OCI-LY7 (cell line): Measurements from ENCODE around the gene ELMOD3. TPM values are rescaled to one million over a fixed set of nuclear protein-coding genes. Genes with fewer than 3 reads are reported as not detected.
"Not testable (repeated sequence)": the region's sequence is repeated elsewhere in the genome, so short reads cannot be mapped to it uniquely, and the experiment has no call there.

Experiments used
- BruUV-seq: library from RNA; stranded (reverse); fragments of 400-500 nt; replicated peaks from 2 replicates; lab custom pipeline; 2021; lab: Mats Ljungman, UMichigan
- CTCF ChIA-PET: fragments of 300-600 bp; sonication (Branson Sonifier 250); formaldehyde crosslinking; loops from one replicate; lab custom pipeline; 2022; ENCODE audit warnings: antibody characterized with exemption; ENCODE audit not compliant: unreplicated experiment; lab: Charles Lee
- POLR2A ChIA-PET: fragments of 300-600 bp; sonication (Branson Sonifier 250); formaldehyde crosslinking; loops from one replicate; lab custom pipeline; 2022; ENCODE audit warnings: antibody characterized with exemption; lab: Charles Lee
- DNase-seq: peaks from one replicate; pipeline ENCODE4 v3.0.0-alpha.2; 2015; ENCODE audit warnings: low spot score
- H2AFZ ChIP-seq: fragments of 200-600 bp; sonication (generic), shearing (Covaris generic); 2 replicates; pipeline ENCODE4 v1.6.1; 2014; ENCODE audit warnings: mild to moderate bottlenecking, antibody characterized with exemption, low read length, moderate library complexity
- H3K27ac ChIP-seq: fragments of 200-600 bp; sonication (generic); 2 replicates; pipeline ENCODE4 v1.5.1; 2014; ENCODE audit warnings: mixed run types, low read depth, mild to moderate bottlenecking, moderate library complexity, low read length, inconsistent platforms; ENCODE audit not compliant: poor library complexity, severe bottlenecking
- H3K36me3 ChIP-seq: fragments of 200-600 bp; sonication (generic); 2 replicates; pipeline ENCODE4 v1.6.1; 2014; ENCODE audit warnings: mild to moderate bottlenecking, antibody characterized with exemption, low read length, moderate library complexity, mixed read lengths; ENCODE audit not compliant: insufficient read depth
- H3K4me1 ChIP-seq: fragments of 200-600 bp; sonication (generic); 2 replicates; pipeline ENCODE4 v1.5.1; 2014; ENCODE audit warnings: mild to moderate bottlenecking, low read length; ENCODE audit not compliant: insufficient read depth, poor library complexity, severe bottlenecking
- H3K4me2 ChIP-seq: fragments of 200-600 bp; sonication (generic); 2 replicates; pipeline ENCODE4 v1.6.1; 2014; ENCODE audit warnings: mild to moderate bottlenecking, low read length
- H3K4me3 ChIP-seq: fragments of 200-600 bp; sonication (generic); 2 replicates; pipeline ENCODE4 v1.5.1; 2014; ENCODE audit warnings: mild to moderate bottlenecking, low read depth, low read length; ENCODE audit not compliant: poor library complexity, severe bottlenecking
- H3K79me2 ChIP-seq: fragments of 200-600 bp; sonication (generic); 2 replicates; pipeline ENCODE4 v1.6.1; 2016; ENCODE audit warnings: low read depth, mild to moderate bottlenecking, low read length, moderate library complexity, mixed read lengths; ENCODE audit not compliant: insufficient read depth
- H3K9me2 ChIP-seq: fragments of 200-600 bp; sonication (generic); 2 replicates; pipeline ENCODE4 v1.6.1; 2016; ENCODE audit warnings: mild to moderate bottlenecking, low read length, mixed read lengths; ENCODE audit not compliant: insufficient read depth
- H3K9me3 ChIP-seq: fragments of 200-600 bp; sonication (generic); 2 replicates; pipeline ENCODE4 v1.6.1; 2014; ENCODE audit warnings: mild to moderate bottlenecking, mixed run types, low read length, mixed read lengths
- H4K20me1 ChIP-seq: fragments of 200-600 bp; sonication (generic); 2 replicates; pipeline ENCODE4 v1.6.1; 2014; ENCODE audit warnings: mild to moderate bottlenecking, antibody characterized with exemption, low read length, moderate library complexity, mixed read lengths; ENCODE audit not compliant: insufficient read depth
- EZH2phosphoT487 ChIP-seq: fragments of 200-600 bp; sonication (generic); IDR thresholded peaks from 2 replicates; pipeline ENCODE4 v1.6.1; 2018; ENCODE audit warnings: low read depth, borderline replicate concordance, mild to moderate bottlenecking, mixed run types, antibody characterized with exemption, low read length, moderate library complexity, mixed read lengths
- intact Hi-C: fragments of 100-400 bp; cut with micrococcal nuclease; formaldehyde crosslinking; loops from one replicate; pipeline ENCODE4 v1.10.0; 2022; ENCODE audit not compliant: unreplicated experiment
- total RNA-seq, 2 experiments: library from RNA; depleted of rRNA in 1 of 2; stranded (reverse); fragments of >200 nt in 1 of 2; shearing (Covaris generic) in 1 of 2; gene quantifications; 2 replicates each; pipeline ENCODE4 v1.2.3, GENCODE V29; 2014 to 2022
- TF ChIP-seq, protein P1 (sequence below): fragments of 200-600 bp; sonication (generic); conservative IDR thresholded peaks from 2 replicates; pipeline ENCODE4 v1.5.1; 2014; ENCODE audit warnings: mild to moderate bottlenecking, antibody characterized with exemption, low read length, moderate library complexity, mixed read lengths

ELMOD3 gene
- total RNA-seq, 2 experiments from 2014 or later: 12.0 to 18.5 TPM

DNA sequence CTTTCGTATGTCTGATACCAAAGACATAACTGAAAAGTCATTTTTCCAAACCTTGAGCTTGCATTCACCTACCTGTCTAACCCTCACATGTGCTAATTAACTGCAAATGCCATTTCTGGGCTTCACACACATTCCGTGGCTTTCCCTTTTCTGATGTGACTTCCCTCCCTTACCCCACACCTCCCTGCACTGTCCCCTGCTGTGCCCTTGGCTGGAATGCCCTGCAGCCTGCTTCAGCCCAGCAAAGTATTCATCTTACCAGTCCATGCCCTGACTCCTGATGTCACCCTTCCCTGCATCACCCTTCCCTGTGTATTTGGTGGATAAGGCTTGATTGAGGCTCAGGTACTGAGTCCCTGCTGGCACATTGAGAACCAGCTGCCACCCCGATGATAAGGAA lies 12.4 kb upstream of the ELMOD3 start:
- POLR2A ChIA-PET: interaction anchor here (0.7 to 1.8 kb wide), 5 partner anchors 12 to 78 kb away, joined by 3 to 5 read pairs (median 4); partner anchors contain the start of genes ELMOD3, RETSAT and TGOLN2
- no peak overlapping the region for H3K4me3 ChIP-seq
- H3K4me1 ChIP-seq: no peaks in the 10 kb centered on the region
- no peaks in the 10 kb centered on the region for H4K20me1 ChIP-seq
- H3K27ac ChIP-seq: no peak overlapping the region
- no peaks in the 10 kb centered on the region for H3K9me3 ChIP-seq
- intact Hi-C loops: no loop called here
- H3K9me2 ChIP-seq: no peaks in the 10 kb centered on the region
- BruUV-seq: no TSS peak
- peaks cover 16% of the 10 kb centered on the region; the same call in 1 of the 2 replicates for H3K36me3 ChIP-seq
- no peak for DNase-seq
- CTCF ChIA-PET: no interaction called here
- no peak overlapping the region for H2AFZ ChIP-seq
- TF ChIP-seq EZH2phosphoT487: no peak
- TF ChIP-seq, protein P1, sequence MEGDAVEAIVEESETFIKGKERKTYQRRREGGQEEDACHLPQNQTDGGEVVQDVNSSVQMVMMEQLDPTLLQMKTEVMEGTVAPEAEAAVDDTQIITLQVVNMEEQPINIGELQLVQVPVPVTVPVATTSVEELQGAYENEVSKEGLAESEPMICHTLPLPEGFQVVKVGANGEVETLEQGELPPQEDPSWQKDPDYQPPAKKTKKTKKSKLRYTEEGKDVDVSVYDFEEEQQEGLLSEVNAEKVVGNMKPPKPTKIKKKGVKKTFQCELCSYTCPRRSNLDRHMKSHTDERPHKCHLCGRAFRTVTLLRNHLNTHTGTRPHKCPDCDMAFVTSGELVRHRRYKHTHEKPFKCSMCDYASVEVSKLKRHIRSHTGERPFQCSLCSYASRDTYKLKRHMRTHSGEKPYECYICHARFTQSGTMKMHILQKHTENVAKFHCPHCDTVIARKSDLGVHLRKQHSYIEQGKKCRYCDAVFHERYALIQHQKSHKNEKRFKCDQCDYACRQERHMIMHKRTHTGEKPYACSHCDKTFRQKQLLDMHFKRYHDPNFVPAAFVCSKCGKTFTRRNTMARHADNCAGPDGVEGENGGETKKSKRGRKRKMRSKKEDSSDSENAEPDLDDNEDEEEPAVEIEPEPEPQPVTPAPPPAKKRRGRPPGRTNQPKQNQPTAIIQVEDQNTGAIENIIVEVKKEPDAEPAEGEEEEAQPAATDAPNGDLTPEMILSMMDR: no peak
- no peaks in the 10 kb centered on the region for H3K79me2 ChIP-seq
- H3K4me2 ChIP-seq: no peak overlapping the region

DNA sequence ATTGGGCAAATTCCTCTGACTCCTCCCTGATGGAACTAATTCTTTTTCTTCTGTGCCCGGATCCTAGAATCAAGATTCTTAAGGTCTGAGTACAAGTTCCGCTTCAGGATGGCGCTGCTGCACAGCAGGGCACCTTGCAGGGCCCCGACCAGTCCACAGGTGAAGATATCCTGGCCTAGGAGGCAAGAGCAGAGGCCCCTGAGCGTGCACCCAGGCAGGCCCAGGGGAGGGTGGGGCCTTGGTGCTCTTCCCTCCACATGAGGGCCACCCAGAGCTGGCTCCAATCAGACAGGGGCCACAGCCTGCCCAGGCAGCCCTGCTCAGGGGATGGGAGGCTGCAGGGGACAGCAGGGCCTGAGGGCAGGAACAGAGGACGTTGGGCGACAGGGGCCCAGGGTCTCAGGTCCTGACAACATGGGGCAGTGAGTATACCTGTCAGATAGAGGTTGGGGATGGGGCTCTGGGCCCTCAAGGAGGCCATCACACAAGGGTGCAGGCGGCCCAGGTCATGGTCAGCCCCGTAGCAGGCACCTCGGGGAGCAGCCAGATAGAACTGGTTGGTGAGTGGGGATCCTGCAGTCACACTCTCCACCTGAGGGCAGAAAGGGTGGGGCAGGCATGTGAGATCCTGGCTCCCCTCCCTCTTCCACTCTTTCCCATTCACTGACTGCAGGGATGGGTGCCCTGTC lies 11.2 kb upstream of the ELMOD3 start:
- CTCF ChIA-PET, H4K20me1 ChIP-seq, H3K9me2 ChIP-seq, H3K4me1 ChIP-seq, intact Hi-C loops, H3K4me2 ChIP-seq, DNase-seq, H3K27ac ChIP-seq, H3K9me3 ChIP-seq, H2AFZ ChIP-seq, POLR2A ChIA-PET, H3K79me2 ChIP-seq, H3K4me3 ChIP-seq: not testable (repeated sequence)
- BruUV-seq: TSS peak; percentile 80
- H3K36me3 ChIP-seq: peaks cover 20% of the 10 kb centered on the region; the same call in 1 of the 2 replicates

DNA sequence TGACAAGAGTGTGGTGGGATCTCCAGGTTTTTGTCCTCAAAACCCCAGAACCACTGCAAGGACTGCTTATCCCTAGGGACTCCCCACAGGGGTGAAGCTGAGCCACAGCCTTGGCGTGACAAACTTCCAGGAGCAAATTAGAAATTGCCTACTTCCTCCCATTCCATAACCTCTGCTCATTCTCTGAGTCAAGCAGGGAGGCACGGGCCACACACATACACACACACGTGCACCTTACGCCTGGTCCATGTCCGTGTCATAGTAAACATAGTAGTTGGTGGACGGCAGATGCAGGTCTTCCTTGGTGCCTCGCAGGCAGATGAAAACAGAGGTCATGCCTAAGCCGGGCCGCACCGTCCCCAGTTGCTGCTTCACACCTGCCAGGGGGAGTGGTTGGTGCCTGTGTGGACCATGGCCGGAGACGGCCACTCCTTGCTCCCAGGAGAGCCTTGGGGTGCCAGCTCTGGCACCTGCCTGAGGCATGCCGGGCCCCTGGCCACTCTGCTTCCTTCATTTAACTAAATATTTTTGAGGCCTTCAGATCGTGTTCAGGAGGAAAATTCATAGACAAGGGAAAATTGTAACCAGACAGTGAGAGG lies 10.1 kb upstream of the ELMOD3 start:
- Histone ChIP-seq H3K4me2 (no peak overlapping the region), H3K27ac (no peak overlapping the region), H3K4me3 (no peak overlapping the region), H3K9me2 (no peaks in the 10 kb centered on the region), H3K36me3 (peaks cover 25% of the 10 kb centered on the region; the same call in 1 of the 2 replicates), H3K4me1 (no peaks in the 10 kb centered on the region), H2AFZ (no peak overlapping the region), H4K20me1 (no peaks in the 10 kb centered on the region), H3K79me2 (no peaks in the 10 kb centered on the region), H3K9me3 (no peaks in the 10 kb centered on the region)
- intact Hi-C loops: no loop called here
- CTCF ChIA-PET: no interaction called here
- DNase-seq: no peak
- TF ChIP-seq, protein P1: no peak
- POLR2A ChIA-PET: no interaction called here
- BruUV-seq: no TSS peak
